Activated T-cell treated with anti-CD3 and anti-CD28 coated beads, Interleukin-2, amount 50 U/mL, for 1 hour (primary cell): ENCODE measurements around the gene MYZAP.
"Not testable (repeated sequence)": the region's sequence is repeated elsewhere in the genome, so short reads cannot be mapped to it uniquely, and the experiment has no call there.

Experiments
- DNase-seq: peaks from one replicate; pipeline ENCODE4 v3.0.0-alpha.2; 2020

Gene MYZAP

GRCh38 chr15:57595011-57595866, 3.5 kb downstream of the MYZAP start:
- no peak for DNase-seq

GRCh38 chr15:57596301-57596855, 4.7 kb downstream of the MYZAP start:
- DNase-seq: no peak

GRCh38 chr15:57596978-57597377, 5.3 kb downstream of the MYZAP start:
- no peak for DNase-seq

- no peak for DNase-seq
Observed at GRCh38 chr15:57597431-57597830, 5.7 kb downstream of the MYZAP start.

GRCh38 chr15:57598346-57598745, 6.6 kb downstream of the MYZAP start:
- no peak for DNase-seq

GRCh38 chr15:57599296-57599810, 7.6 kb downstream of the MYZAP start:
- no peak for DNase-seq

GRCh38 chr15:57600197-57600596, 8.5 kb downstream of the MYZAP start:
- DNase-seq: no peak

- DNase-seq: no peak
Observed at GRCh38 chr15:57604507-57604906, 12.8 kb downstream of the MYZAP start.

GRCh38 chr15:57605491-57605890, 13.8 kb downstream of the MYZAP start:
- no peak for DNase-seq

- DNase-seq: no peak
Observed at GRCh38 chr15:57606048-57606447, 14.3 kb downstream of the MYZAP start.

- no peak for DNase-seq
Observed at GRCh38 chr15:57606816-57607215, 15.1 kb downstream of the MYZAP start.

- DNase-seq: no peak
Observed at GRCh38 chr15:57607570-57608000, 15.9 kb downstream of the MYZAP start.

- DNase-seq: no peak
Observed at GRCh38 chr15:57609805-57610529, 18.3 kb downstream of the MYZAP start.

- no peak for DNase-seq
Observed at GRCh38 chr15:57611123-57611522, 19.4 kb downstream of the MYZAP start.

- no peak for DNase-seq
Observed at GRCh38 chr15:57611938-57612337, 20.2 kb downstream of the MYZAP start.

- DNase-seq: no peak
Observed at GRCh38 chr15:57614241-57614640, 22.5 kb downstream of the MYZAP start.

GRCh38 chr15:57615951-57616496, 24.3 kb downstream of the MYZAP start:
- not testable (repeated sequence) for DNase-seq

GRCh38 chr15:57618325-57618724, 26.6 kb downstream of the MYZAP start:
- no peak for DNase-seq

GRCh38 chr15:57619746-57620145, 28.0 kb downstream of the MYZAP start:
- DNase-seq: no peak

- no peak for DNase-seq
Observed at GRCh38 chr15:57624730-57625129, 33.0 kb downstream of the MYZAP start.

- no peak for DNase-seq
Observed at GRCh38 chr15:57625703-57626448, 34.2 kb downstream of the MYZAP start.

- no peak for DNase-seq
Observed at GRCh38 chr15:57626713-57627440, 35.2 kb downstream of the MYZAP start.
